Putamen (tissue), 1 donor: Measurements from ENCODE around the gene DPYSL5.
"Not testable (repeated sequence)": the region's sequence is repeated elsewhere in the genome, so short reads cannot be mapped to it uniquely, and the experiment has no call there.

Experiments used
- DNase-seq: peaks from one replicate; pipeline ENCODE4 v3.0.0-alpha.2; 2016; ENCODE audit warnings: low spot score

Gene DPYSL5

GRCh38 chr2:26847655-26848335 is at the start of gene DPYSL5:
Gene DPYSL5 (plus strand): TSS chr2:26848132. CDS start chr2:26898500, 50,368 bp downstream.
- DNase-seq = peak; percentile 83

- DNase-seq = no peak
Observed at GRCh38 chr2:26801328-26801727, 46.6 kb upstream of the DPYSL5 start.

- no peak for DNase-seq
Observed at GRCh38 chr2:26801796-26802195, 46.1 kb upstream of the DPYSL5 start.

GRCh38 chr2:26805241-26805676 is 42.7 kb upstream of the DPYSL5 start:
- DNase-seq = no peak

GRCh38 chr2:26807788-26808460 is 40.0 kb upstream of the DPYSL5 start:
- no peak for DNase-seq

GRCh38 chr2:26809211-26809610 is 38.7 kb upstream of the DPYSL5 start:
- no peak for DNase-seq

- no peak for DNase-seq
Observed at GRCh38 chr2:26809876-26810577, 37.9 kb upstream of the DPYSL5 start.

GRCh38 chr2:26811261-26811660 is 36.7 kb upstream of the DPYSL5 start:
- no peak for DNase-seq

- DNase-seq = no peak
Observed at GRCh38 chr2:26811791-26812694, 35.9 kb upstream of the DPYSL5 start.

GRCh38 chr2:26812731-26813130 is 35.2 kb upstream of the DPYSL5 start:
- DNase-seq = no peak

GRCh38 chr2:26814072-26814765 is 33.7 kb upstream of the DPYSL5 start:
- DNase-seq = not testable (repeated sequence)

GRCh38 chr2:26816893-26817292 is 31.0 kb upstream of the DPYSL5 start:
- no peak for DNase-seq

GRCh38 chr2:26818255-26818654 is 29.7 kb upstream of the DPYSL5 start:
- DNase-seq = peak; percentile 14

GRCh38 chr2:26818972-26819371 is 29.0 kb upstream of the DPYSL5 start:
- peak; percentile 12 for DNase-seq

- DNase-seq = no peak
Observed at GRCh38 chr2:26820932-26821331, 27.0 kb upstream of the DPYSL5 start.

GRCh38 chr2:26822877-26823276 is 25.1 kb upstream of the DPYSL5 start:
- DNase-seq = peak; percentile 28

GRCh38 chr2:26838121-26838906 is 9.6 kb upstream of the DPYSL5 start:
- no peak for DNase-seq

GRCh38 chr2:26840937-26841610 is 6.9 kb upstream of the DPYSL5 start:
- no peak for DNase-seq

GRCh38 chr2:26843041-26843440 is 4.9 kb upstream of the DPYSL5 start:
- DNase-seq = no peak

- no peak for DNase-seq
Observed at GRCh38 chr2:26845021-26845420, 2.9 kb upstream of the DPYSL5 start.
